GM18951 (cell line): ENCODE results near the gene TLCD3A.
"Not testable (repeated sequence)": the region's sequence is repeated elsewhere in the genome, so short reads cannot be mapped to it uniquely, and the experiment has no call there.

Source experiments
- POLR2A ChIP-seq: IDR thresholded peaks from 4 replicates; pipeline ENCODE4 v1.6.1; 2011; ENCODE audit warnings: mild to moderate bottlenecking; ENCODE audit not compliant: insufficient read length, insufficient read depth; ENCODE audit errors: extremely low read depth
- in situ Hi-C: fragments of 300-500 bp; cut with MboI; formaldehyde crosslinking; loops from one replicate; pipeline ENCODE4 v1.12.0; 2022; ENCODE audit warnings: low sequenced_read_pairs, mixed read lengths, inconsistent platforms; ENCODE audit not compliant: unreplicated experiment

The TLCD3A gene

GRCh38 chr17:746783-747629 lies 14.6 kb downstream of the TLCD3A start:
- TF ChIP-seq POLR2A, result no peak
- in situ Hi-C loops, result no loop called here

GRCh38 chr17:748604-749003 lies 16.2 kb downstream of the TLCD3A start:
- in situ Hi-C loops, result not testable (repeated sequence)

GRCh38 chr17:749359-749758 lies 17.0 kb downstream of the TLCD3A start:
- in situ Hi-C loops, result not testable (repeated sequence)

- in situ Hi-C loops, result no loop called here
- TF ChIP-seq POLR2A, result no peak
Measured at GRCh38 chr17:750431-751037, 18.1 kb downstream of the TLCD3A start.

GRCh38 chr17:751269-752001 lies 19.0 kb downstream of the TLCD3A start:
- in situ Hi-C loops, result no loop called here

GRCh38 chr17:752002-752619 lies 19.7 kb downstream of the TLCD3A start, which contains the start of gene GEMIN4:
TSS of gene GEMIN4 (minus strand) at chr17:752264. CDS start at chr17:752142, 122 bp downstream.
- TF ChIP-seq POLR2A, result peak; percentile 89
- in situ Hi-C loops, result no loop called here

More at GRCh38 chr17:751269-752001, 19.0 kb downstream of the TLCD3A start:
- TF ChIP-seq POLR2A, result no peak

GRCh38 chr17:752620-753219 lies 20.3 kb downstream of the TLCD3A start:
- TF ChIP-seq POLR2A, result no peak
- in situ Hi-C loops, result no loop called here

GRCh38 chr17:753418-753817 lies 21.0 kb downstream of the TLCD3A start:
- in situ Hi-C loops, result no loop called here
- no peak for TF ChIP-seq POLR2A

- in situ Hi-C loops, result not testable (repeated sequence)
Measured at GRCh38 chr17:755319-755961, 23.0 kb downstream of the TLCD3A start.

GRCh38 chr17:756010-756567 lies 23.7 kb downstream of the TLCD3A start:
- in situ Hi-C loops, result not testable (repeated sequence)

- TF ChIP-seq POLR2A, result no peak
- in situ Hi-C loops, result no loop called here
Measured at GRCh38 chr17:759964-760363, 27.6 kb downstream of the TLCD3A start.

- TF ChIP-seq POLR2A, result no peak
- in situ Hi-C loops, result no loop called here
Measured at GRCh38 chr17:760371-760770, 28.0 kb downstream of the TLCD3A start.
